HepG2 (cell line): ENCODE data around the gene SLIT3. TPM values are rescaled to one million over a fixed set of nuclear protein-coding genes. Genes with fewer than 3 reads are reported as not detected.

ENCODE experiments used
- ATAC-seq: fragments of 200-7000 bp; cut with Tn5 transposase; 3 replicates; pipeline ENCODE4 v1.9.1; 2020; ENCODE audit warnings: mild to moderate bottlenecking, moderate library complexity
- BruUV-seq: library from RNA; stranded (reverse); fragments of 400-500 nt; replicated peaks from 2 replicates; lab custom pipeline; 2021; lab: Mats Ljungman, UMichigan
- CTCF ChIA-PET: fragments of 300-600 bp; formaldehyde crosslinking; extraction: SDS; loops from one replicate; lab custom pipeline; 2021; ENCODE audit warnings: low total read pairs, inconsistent platforms, low intra/inter-chr PET ratio; lab: Yijun Ruan, JAX
- POLR2A ChIA-PET: fragments of 350-600 bp; sonication (Branson Sonifier 250); formaldehyde crosslinking; loops from one replicate; lab custom pipeline; 2020; ENCODE audit warnings: antibody characterized with exemption, inconsistent platforms; lab: Yijun Ruan, JAX
- DNase-seq: peaks from one replicate; pipeline ENCODE4 v3.0.0-alpha.2; 2015; ENCODE audit warnings: low spot score
- FAIRE-seq: peaks from 3 replicates; lab custom pipeline; 2011; peaks lifted over from hg19 to GRCh38; lab: Jason Lieb, UNC
- H2AFZ ChIP-seq: one replicate; pipeline ENCODE4 v1.6.1; 2011; ENCODE audit warnings: low read length, inconsistent platforms
- H3K27ac ChIP-seq: fragments of 300-600 bp; 3 replicates; pipeline ENCODE4 v1.8.0; 2011; ENCODE audit warnings: mixed run types, mild to moderate bottlenecking, mixed read lengths, low read length, inconsistent platforms; ENCODE audit not compliant: insufficient read depth; ENCODE audit errors: extremely low read length
- H3K27me3 ChIP-seq, 2 experiments: fragments of 200-600 bp in 1 of 2; 2 replicates in 1 of 2; 3 replicates in 1 of 2; pipeline versions ENCODE4 v1.6.0 to v1.8.0; 2011; ENCODE audit warnings: low read length in 2 of 2, mild to moderate bottlenecking in 2 of 2, moderate library complexity in 2 of 2, inconsistent platforms in 1 of 2; ENCODE audit not compliant: insufficient read depth in 2 of 2, control insufficient read depth in 1 of 2
- H3K36me3 ChIP-seq, 2 experiments: fragments of 200-600 bp in 1 of 2; replicated peaks in 1 of 2; 2 replicates in 1 of 2; 3 replicates in 1 of 2; pipeline versions ENCODE4 v1.5.1 to v1.8.0; 2011; ENCODE audit warnings: low read length in 2 of 2, inconsistent platforms in 1 of 2; ENCODE audit not compliant: insufficient read depth in 2 of 2, control insufficient read depth in 1 of 2
- H3K4me1 ChIP-seq: 2 replicates; pipeline ENCODE4 v1.5.1; 2012; ENCODE audit warnings: low read length, inconsistent platforms; ENCODE audit not compliant: insufficient read depth
- H3K4me2 ChIP-seq: 2 replicates; pipeline ENCODE4 v1.6.0; 2011; ENCODE audit warnings: low read depth, low read length, inconsistent platforms
- H3K4me3 ChIP-seq, 3 experiments: fragments of 200-600 bp in 1 of 3; sonication (generic), shearing (Covaris generic) in 1 of 3; replicated peaks in 1 of 3; 2 replicates each; pipeline ENCODE4 v1.5.1; 2011 to 2016; ENCODE audit warnings: low read length in 3 of 3, inconsistent platforms in 2 of 3, low read depth in 2 of 3, mild to moderate bottlenecking in 2 of 3, control low read depth in 1 of 3, mixed read lengths in 1 of 3; ENCODE audit not compliant: insufficient read depth in 1 of 3
- H3K79me2 ChIP-seq: one replicate; pipeline ENCODE4 v1.6.1; 2011; ENCODE audit warnings: low read length, inconsistent platforms; ENCODE audit not compliant: insufficient read depth
- H3K9ac ChIP-seq: 2 replicates; pipeline ENCODE4 v1.6.0; 2011; ENCODE audit warnings: mild to moderate bottlenecking, low read depth, low read length, inconsistent platforms; ENCODE audit not compliant: insufficient read depth
- H3K9me3 ChIP-seq: 2 replicates; pipeline ENCODE4 v1.5.1; 2012; ENCODE audit warnings: mild to moderate bottlenecking, low read length
- H4K20me1 ChIP-seq: 2 replicates; pipeline ENCODE4 v1.6.0; 2011; ENCODE audit warnings: inconsistent platforms, mild to moderate bottlenecking, low read length, moderate library complexity; ENCODE audit not compliant: insufficient read depth
- HCFC1 ChIP-seq: fragments of 150-350 bp; IDR thresholded peaks from 2 replicates; pipeline ENCODE4 v1.6.1; 2014; ENCODE audit warnings: low read depth, low read length
- KAT2B ChIP-seq: fragments of 150-350 bp; IDR thresholded peaks from 2 replicates; pipeline ENCODE4 v1.6.1; 2014; ENCODE audit warnings: low read depth, low read length, borderline replicate concordance
- KDM2A ChIP-seq: sonication (generic); formaldehyde crosslinking; IDR thresholded peaks from 2 replicates; pipeline ENCODE4 v1.4.0; 2020; ENCODE audit warnings: low read depth, missing genetic modification reagents, borderline replicate concordance
- MAFK ChIP-seq, 2 experiments: IDR thresholded peaks in 1 of 2; conservative IDR thresholded peaks in 1 of 2; 2 replicates each; pipeline ENCODE4 v1.6.1; 2011; ENCODE audit warnings: improper control_type of control experiment in 2 of 2, low read length in 2 of 2
- NFKBIZ ChIP-seq: IDR thresholded peaks from 2 replicates; pipeline ENCODE4 v1.6.1; 2018; ENCODE audit warnings: missing genetic modification reagents, missing compliant biosample characterization
- PBX2 ChIP-seq: IDR thresholded peaks from 2 replicates; pipeline ENCODE4 v1.6.1; 2016; ENCODE audit warnings: control low read depth
- RNF219 ChIP-seq: sonication (generic); formaldehyde crosslinking; IDR thresholded peaks from 2 replicates; pipeline ENCODE4 v1.5.0; 2020; ENCODE audit warnings: mild to moderate bottlenecking, missing genetic modification reagents
- ZBTB37 ChIP-seq: sonication (generic); formaldehyde crosslinking; IDR thresholded peaks from 2 replicates; pipeline ENCODE4 v1.4.0; 2020; ENCODE audit warnings: mild to moderate bottlenecking, missing genetic modification reagents
- ZFX ChIP-seq: sonication (generic); formaldehyde crosslinking; IDR thresholded peaks from 2 replicates; pipeline ENCODE4 v1.4.0; 2020; ENCODE audit warnings: mild to moderate bottlenecking, low read depth, missing genetic modification reagents, moderate library complexity
- ZNF136 ChIP-seq: sonication (generic); formaldehyde crosslinking; IDR thresholded peaks from 2 replicates; pipeline ENCODE4 v1.8.1; 2022; ENCODE audit warnings: low read depth, mild to moderate bottlenecking, moderate library complexity, missing genetic modification reagents
- ZNF207 ChIP-seq: fragments of 450-650 bp; IDR thresholded peaks from 2 replicates; pipeline ENCODE4 v1.6.1; 2016; ENCODE audit warnings: antibody characterized with exemption, borderline replicate concordance
- ZNF326 ChIP-seq: sonication (generic); formaldehyde crosslinking; IDR thresholded peaks from 2 replicates; pipeline ENCODE4 v1.4.0; 2020; ENCODE audit warnings: missing genetic modification reagents, borderline replicate concordance
- ZNF501 ChIP-seq: sonication (generic); formaldehyde crosslinking; IDR thresholded peaks from 2 replicates; pipeline ENCODE4 v1.5.1; 2020; ENCODE audit warnings: mild to moderate bottlenecking, moderate library complexity, missing genetic modification reagents
- ZNF552 ChIP-seq: sonication (generic); formaldehyde crosslinking; IDR thresholded peaks from 2 replicates; pipeline ENCODE4 v1.9.0; 2022; ENCODE audit warnings: missing genetic modification reagents, mild to moderate bottlenecking, borderline replicate concordance
- ZNF567 ChIP-seq: sonication (generic); formaldehyde crosslinking; IDR thresholded peaks from 2 replicates; pipeline ENCODE4 v1.8.1; 2023; ENCODE audit warnings: mild to moderate bottlenecking, missing genetic modification reagents, borderline replicate concordance
- ZSCAN12 ChIP-seq: sonication (generic); formaldehyde crosslinking; IDR thresholded peaks from 2 replicates; pipeline ENCODE4 v1.9.0; 2021; ENCODE audit warnings: mild to moderate bottlenecking, missing genetic modification reagents
- WGBS: methylation state at CpG from one replicate; pipeline ENCODE4 v1.1.6; 2017; ENCODE audit warnings: low lambda C conversion rate; 5-methylcytosine and 5-hydroxymethylcytosine counted together
- in situ Hi-C: cut with HindIII; loops from 2 replicates; pipeline ENCODE4 v1.10.0; 2017; ENCODE audit warnings: low pct_unique_long_range_greater_than_20kb; ENCODE audit not compliant: extremely low pct_ligation_motif_present
- intact Hi-C: fragments of 100-400 bp; cut with micrococcal nuclease; formaldehyde crosslinking; loops from one replicate; pipeline ENCODE4 v1.10.0; 2022; ENCODE audit not compliant: unreplicated experiment
- polyA plus RNA-seq, 8 experiments: library from polyadenylated mRNA; depleted of rRNA in 3 of 8; stranded (reverse) in 7 of 8; unstranded in 1 of 8; fragments of >200 nt; fragmentation: Illumina TruSeq in 4 of 8; extraction: Trizol in 4 of 8; gene quantifications; 2 replicates each; pipeline versions ENCODE4 v1.2.1 to v1.2.3, GENCODE V29; 2011 to 2016; ENCODE audit warnings: low read depth in 4 of 8, missing spikeins in 1 of 8, mixed read lengths in 1 of 8; ENCODE audit not compliant: insufficient read depth in 1 of 8
- total RNA-seq, 5 experiments: library from RNA; depleted of rRNA; stranded (reverse); fragments of >200 nt; fragmentation: Illumina TruSeq; extraction: Trizol; gene quantifications; 2 replicates each; pipeline ENCODE4 v1.2.3, GENCODE V29; 2016; ENCODE audit warnings: low read depth in 1 of 5

SLIT3 gene
- total and polyA plus RNA-seq, 2 of the 13 experiments (the other 11 are each of a cell fraction or from before 2014, with no cell fraction given), result not detected

GRCh38 chr5:169273881-169274280, 27.1 kb downstream of the SLIT3 start:
- no peaks in the 10 kb centered on the region for H4K20me1 ChIP-seq
- in situ Hi-C loops, result no loop called here
- ATAC-seq (no peak), FAIRE-seq (no peak), DNase-seq (no peak)
- no peaks in the 10 kb centered on the region for H3K36me3 ChIP-seq
- H3K27ac ChIP-seq, result no peak overlapping the region
- H3K79me2 ChIP-seq, result no peaks in the 10 kb centered on the region
- no peak overlapping the region for H2AFZ ChIP-seq
- 0% methylated on average over 1 of the region's 2 CpGs for WGBS
- POLR2A ChIA-PET, result no interaction called here
- no peaks in the 10 kb centered on the region for H3K9me3 ChIP-seq
- H3K4me1 ChIP-seq, result no peaks in the 10 kb centered on the region
- TF ChIP-seq ZNF567 (no peak), ZSCAN12 (no peak), ZNF501 (CRISPR knock-in tag) (no peak), NFKBIZ (CRISPR knock-in tag) (no peak), HCFC1 (no peak), MAFK (conservative IDR thresholded peaks at IDR 0.05 in 1 of 2, IDR thresholded peaks at IDR 0.05 in 1 of 2; ENCODE audit: low read length in 2 of 2) (no peak), PBX2 (CRISPR knock-in tag) (no peak), ZNF207 (no peak)
- no peak overlapping the region for H3K9ac ChIP-seq
- no TSS peak for BruUV-seq
- H3K4me2 ChIP-seq, result no peak overlapping the region
- CTCF ChIA-PET, result no interaction called here
- intact Hi-C loops, result no loop called here
- no peak overlapping the region for H3K4me3 ChIP-seq
- no peaks in the 10 kb centered on the region; a peak in 1 of 5 replicates for H3K27me3 ChIP-seq

GRCh38 chr5:169273451-169273850, 27.5 kb downstream of the SLIT3 start:
- Histone ChIP-seq H3K4me3 (no peak overlapping the region), H4K20me1 (no peaks in the 10 kb centered on the region), H3K9me3 (no peaks in the 10 kb centered on the region), H2AFZ (no peak overlapping the region), H3K27ac (no peak overlapping the region), H3K27me3 (no peaks in the 10 kb centered on the region; a peak in 1 of 5 replicates), H3K79me2 (no peaks in the 10 kb centered on the region), H3K36me3 (no peaks in the 10 kb centered on the region), H3K9ac (no peak overlapping the region), H3K4me2 (no peak overlapping the region), H3K4me1 (no peaks in the 10 kb centered on the region)
- CTCF ChIA-PET, result no interaction called here
- no peak for ATAC-seq
- FAIRE-seq, result no peak
- POLR2A ChIA-PET, result no interaction called here
- in situ Hi-C loops, result no loop called here
- intact Hi-C loops, result no loop called here
- no TSS peak for BruUV-seq
- WGBS, result 33% methylated on average over 1 of the region's 1 CpG
- no peak for DNase-seq
- TF ChIP-seq ZNF552 (CRISPR knock-in tag) (no peak), KDM2A (CRISPR knock-in tag) (no peak), RNF219 (CRISPR knock-in tag) (no peak), ZFX (no peak), ZNF136 (no peak), KAT2B (no peak), ZBTB37 (CRISPR knock-in tag) (no peak), ZNF326 (no peak)
